Measurements from ENCODE around the gene ZNF678. TPM values are rescaled to one million over a fixed set of nuclear protein-coding genes. Genes with fewer than 3 reads are reported as not detected.

ZNF678 gene
- total and polyA plus RNA-seq, 2 of the 4 experiments (the other 2 are of a cell fraction) = 1.3 to 4.8 TPM

DNA sequence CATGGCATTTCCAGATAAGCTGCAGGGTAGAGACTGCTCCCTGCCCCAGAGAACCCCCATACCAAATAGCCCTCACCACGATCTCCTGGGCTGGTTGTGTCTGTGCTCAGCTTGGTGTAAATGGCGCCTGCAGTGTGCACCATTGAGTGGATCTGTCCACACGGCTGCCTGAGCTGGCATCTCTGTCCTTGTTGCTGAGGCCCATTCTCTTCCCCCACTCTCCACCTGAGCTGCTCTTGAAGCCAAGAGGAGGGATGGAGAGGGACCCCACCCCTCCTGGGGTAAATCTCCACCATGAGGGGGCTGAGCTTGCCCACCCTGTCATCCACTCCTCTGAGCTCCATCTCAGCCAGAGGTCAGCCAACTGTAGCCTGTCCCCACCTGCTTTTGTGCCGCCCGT lies 18.0 kb upstream of the ZNF678 start (continued):
- TF ChIP-seq, protein P1, sequence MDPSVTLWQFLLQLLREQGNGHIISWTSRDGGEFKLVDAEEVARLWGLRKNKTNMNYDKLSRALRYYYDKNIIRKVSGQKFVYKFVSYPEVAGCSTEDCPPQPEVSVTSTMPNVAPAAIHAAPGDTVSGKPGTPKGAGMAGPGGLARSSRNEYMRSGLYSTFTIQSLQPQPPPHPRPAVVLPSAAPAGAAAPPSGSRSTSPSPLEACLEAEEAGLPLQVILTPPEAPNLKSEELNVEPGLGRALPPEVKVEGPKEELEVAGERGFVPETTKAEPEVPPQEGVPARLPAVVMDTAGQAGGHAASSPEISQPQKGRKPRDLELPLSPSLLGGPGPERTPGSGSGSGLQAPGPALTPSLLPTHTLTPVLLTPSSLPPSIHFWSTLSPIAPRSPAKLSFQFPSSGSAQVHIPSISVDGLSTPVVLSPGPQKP (IDR thresholded peaks at IDR 0.05; ENCODE audit: borderline replicate concordance, low read depth, low read length) = no peak
- TF ChIP-seq CHD1 (IDR thresholded peaks at IDR 0.05; ENCODE audit: low read depth, low read length) (no peak), MAZ (IDR thresholded peaks at IDR 0.05; ENCODE audit: borderline replicate concordance, low read depth, low read length) (no peak)

DNA sequence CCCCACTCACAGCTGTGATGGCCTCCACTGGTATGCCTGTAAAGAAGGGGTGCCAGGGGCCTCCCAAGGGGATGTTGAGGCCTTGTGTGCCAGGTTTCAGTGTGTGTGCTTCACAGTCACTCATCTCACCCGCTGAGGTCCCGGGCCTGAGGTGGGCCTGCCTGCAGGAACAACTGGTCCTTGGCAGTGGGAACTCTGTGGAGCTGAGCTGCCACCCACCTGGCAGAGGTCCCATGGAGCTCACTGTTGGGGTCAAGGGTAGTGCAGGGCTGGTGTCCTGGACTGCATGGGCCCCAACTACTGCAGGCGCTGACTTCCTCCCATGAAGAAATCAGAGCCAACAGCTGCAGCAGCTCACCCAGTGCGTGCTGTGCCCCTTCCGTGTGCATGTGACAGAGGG lies 17.3 kb upstream of the ZNF678 start:
- Histone ChIP-seq H3K4me1 (ENCODE audit: control insufficient read depth, insufficient read depth, low read length) (peaks cover 2% of the 10 kb centered on the region; the same call in 1 of the 2 replicates), H3K14ac (replicated peaks; ENCODE audit: low read depth, low read length) (no peak overlapping the region), H3K9me3 (ENCODE audit: control insufficient read depth, insufficient read depth, low read length) (no peaks in the 10 kb centered on the region), H3K4me3 (ENCODE audit: insufficient read depth, low read depth, low read length) (no peak overlapping the region), H4K8ac (ENCODE audit: low read depth in 2 of 2, low read length in 2 of 2) (no peak overlapping the region), H3K4ac (ENCODE audit: low read depth, low read length) (no peak overlapping the region), H3K27ac (ENCODE audit: insufficient read depth, low read length) (no peak overlapping the region), H3K9me1 (ENCODE audit: insufficient read depth, low read length) (peaks cover 2% of the 10 kb centered on the region; the same call in 1 of the 2 replicates), H2BK5ac (ENCODE audit: low read depth, low read length, poor library complexity, severe bottlenecking) (no peak overlapping the region), H4K5ac (ENCODE audit: low read depth, low read length) (no peak overlapping the region), H3K18ac (ENCODE audit: low read depth, low read length) (no peak overlapping the region), H2BK120ac (ENCODE audit: low read depth, low read length) (no peak overlapping the region), H3K27me3 (ENCODE audit: control insufficient read depth, insufficient read depth, low read length) (no peaks in the 10 kb centered on the region), H3K79me1 (ENCODE audit: low read depth in 1 of 2, low read length in 2 of 2) (peaks cover 0 to 7% of the 10 kb centered on the region in 2 experiments; a peak in 1 of 4 replicates), H3K23ac (ENCODE audit: low read depth, low read length) (no peak overlapping the region), H3K56ac (ENCODE audit: extremely low read depth, insufficient read depth, low read length) (no peak overlapping the region), H3K36me3 (ENCODE audit: control insufficient read depth, insufficient read depth, low read length) (no peaks in the 10 kb centered on the region), H2AK5ac (ENCODE audit: low read depth, low read length) (no peak overlapping the region), H3K4me2 (ENCODE audit: low read depth, low read length) (no peak overlapping the region), H2AFZ (replicated peaks; ENCODE audit: low read length, poor library complexity) (no peak overlapping the region), H4K20me1 (ENCODE audit: insufficient read depth, low read length) (no peaks in the 10 kb centered on the region), H2BK15ac (ENCODE audit: low read depth, low read length) (no peak overlapping the region), H2BK20ac (ENCODE audit: low read depth, low read length) (no peak overlapping the region), H3K9ac (ENCODE audit: low read depth, low read length) (no peak overlapping the region), H4K91ac (ENCODE audit: insufficient read depth, low read depth, low read length) (no peak overlapping the region), H2AK9ac (replicated peaks; ENCODE audit: low read depth, low read length, poor library complexity) (no peak overlapping the region)
- no peak for ATAC-seq (ENCODE audit: low read depth)
- in situ Hi-C loops (cut with MboI; ENCODE audit: low sequenced_read_pairs) = no loop called here
- no TSS peak for BruUV-seq (replicated peaks)
- CTCF ChIA-PET = no interaction called here
- intact Hi-C loops (cut with micrococcal nuclease) = loop anchor here (10.0 kb wide), 1 partner anchor 399 kb away; the partner anchor contains the start of gene WNT9A
- POLR2A ChIA-PET (ENCODE audit: unreplicated experiment) = no interaction called here
- WGBS, 2 experiments (ENCODE audit: extremely low coverage in 2 of 2, insufficient read length in 1 of 2) = 20% methylated on average over 1 of the region's 5 CpGs; no CpG with 5 or more reads in 1 of the 2 experiments
- no peak for DNase-seq
- dilution Hi-C loops (cut with HindIII; ENCODE audit: low sequenced_read_pairs, unreplicated experiment) = no loop called here
- TF ChIP-seq FOS (IDR thresholded peaks at IDR 0.05; ENCODE audit: low read depth, low read length) (no peak), MXI1 (IDR thresholded peaks at IDR 0.05; ENCODE audit: borderline replicate concordance, low read depth, low read length) (no peak), MAFK (IDR thresholded peaks at IDR 0.05; ENCODE audit: low read depth, low read length) (no peak), CHD1 (IDR thresholded peaks at IDR 0.05; ENCODE audit: low read depth, low read length) (no peak), BHLHE40 (IDR thresholded peaks at IDR 0.05; ENCODE audit: low read depth, low read length) (no peak), NFE2L2 (IDR thresholded peaks at IDR 0.05; ENCODE audit: low read depth, low read length) (no peak), SMC3 (IDR thresholded peaks at IDR 0.05; ENCODE audit: low read depth, low read length) (no peak), CEBPB (IDR thresholded peaks at IDR 0.05; ENCODE audit: low read depth, low read length) (no peak), RAD21 (IDR thresholded peaks at IDR 0.05; ENCODE audit: low read length) (no peak), POLR2A (IDR thresholded peaks at IDR 0.05; ENCODE audit: low read depth, low read length) (no peak)
- TF ChIP-seq, protein P2, sequence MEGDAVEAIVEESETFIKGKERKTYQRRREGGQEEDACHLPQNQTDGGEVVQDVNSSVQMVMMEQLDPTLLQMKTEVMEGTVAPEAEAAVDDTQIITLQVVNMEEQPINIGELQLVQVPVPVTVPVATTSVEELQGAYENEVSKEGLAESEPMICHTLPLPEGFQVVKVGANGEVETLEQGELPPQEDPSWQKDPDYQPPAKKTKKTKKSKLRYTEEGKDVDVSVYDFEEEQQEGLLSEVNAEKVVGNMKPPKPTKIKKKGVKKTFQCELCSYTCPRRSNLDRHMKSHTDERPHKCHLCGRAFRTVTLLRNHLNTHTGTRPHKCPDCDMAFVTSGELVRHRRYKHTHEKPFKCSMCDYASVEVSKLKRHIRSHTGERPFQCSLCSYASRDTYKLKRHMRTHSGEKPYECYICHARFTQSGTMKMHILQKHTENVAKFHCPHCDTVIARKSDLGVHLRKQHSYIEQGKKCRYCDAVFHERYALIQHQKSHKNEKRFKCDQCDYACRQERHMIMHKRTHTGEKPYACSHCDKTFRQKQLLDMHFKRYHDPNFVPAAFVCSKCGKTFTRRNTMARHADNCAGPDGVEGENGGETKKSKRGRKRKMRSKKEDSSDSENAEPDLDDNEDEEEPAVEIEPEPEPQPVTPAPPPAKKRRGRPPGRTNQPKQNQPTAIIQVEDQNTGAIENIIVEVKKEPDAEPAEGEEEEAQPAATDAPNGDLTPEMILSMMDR (conservative IDR thresholded peaks at IDR 0.05; ENCODE audit: low read depth, low read length) = no peak
- TF ChIP-seq, protein P1 (IDR thresholded peaks at IDR 0.05; ENCODE audit: borderline replicate concordance, low read depth, low read length) = no peak
